ENCODE data around the gene SLC17A4. TPM values are rescaled to one million over a fixed set of nuclear protein-coding genes. Genes with fewer than 3 reads are reported as not detected.

The SLC17A4 gene
- total RNA-seq, 1 experiment from 2014 or later: not detected

GRCh38 chr6:25745836-25746235 lies 8.7 kb upstream of the SLC17A4 start:
- no peaks in the 10 kb centered on the region for H3F3A ChIP-seq (ENCODE audit: low read length, unreplicated experiment)
- no TSS peak for BruUV-seq (replicated peaks)
- H3K36me3 ChIP-seq (ENCODE audit: low read depth, low read length): no peaks in the 10 kb centered on the region
- no peaks in the 10 kb centered on the region for H4K20me1 ChIP-seq (ENCODE audit: low read length)
- CTCF ChIA-PET: interaction anchor here (0.5 kb wide), 1 partner anchor 51 kb away, joined by 3 read pairs; no protein-coding TSS in a partner anchor
- H3K4me2 ChIP-seq (ENCODE audit: low read length): no peak overlapping the region
- H3K4me3 ChIP-seq (ENCODE audit: low read length): no peak overlapping the region
- intact Hi-C loops (cut with micrococcal nuclease): no loop called here
- no peaks in the 10 kb centered on the region for H3K79me2 ChIP-seq (ENCODE audit: low read length)
- H2AFZ ChIP-seq (ENCODE audit: low read length): no peak overlapping the region
- DNase-seq: no peak
- ATAC-seq: no peak
- POLR2A ChIA-PET (ENCODE audit: unreplicated experiment): no interaction called here
- no peaks in the 10 kb centered on the region for H3K9me3 ChIP-seq (ENCODE audit: low read length)
- peaks cover 14% of the 10 kb centered on the region for H3K27me3 ChIP-seq (ENCODE audit: low read length)
- no peaks in the 10 kb centered on the region for H3K9me2 ChIP-seq (replicated peaks; ENCODE audit: low read length)
- no peak overlapping the region for H3K27ac ChIP-seq (ENCODE audit: low read length)
- H3K4me1 ChIP-seq (ENCODE audit: insufficient read depth, low read length): no peaks in the 10 kb centered on the region
- TF ChIP-seq EZH2phosphoT487 (IDR thresholded peaks at IDR 0.05; ENCODE audit: borderline replicate concordance, low read length) (no peak), CTCF (conservative IDR thresholded peaks at IDR 0.05; ENCODE audit: low read depth, low read length) (no peak), EZH2 (IDR thresholded peaks at IDR 0.05; ENCODE audit: low read length, unreplicated experiment) (no peak)
- no peak overlapping the region for H3K9ac ChIP-seq (ENCODE audit: low read length)

- TF ChIP-seq EZH2phosphoT487 (IDR thresholded peaks at IDR 0.05; ENCODE audit: borderline replicate concordance, low read length) (no peak), CTCF (conservative IDR thresholded peaks at IDR 0.05; ENCODE audit: low read depth, low read length) (peak; percentile 37; the same call in 1 of the 2 replicates), EZH2 (IDR thresholded peaks at IDR 0.05; ENCODE audit: low read length, unreplicated experiment) (no peak)
- Histone ChIP-seq H2AFZ (ENCODE audit: low read length) (no peak overlapping the region), H3K79me2 (ENCODE audit: low read length) (no peaks in the 10 kb centered on the region), H3K4me2 (ENCODE audit: low read length) (no peak overlapping the region), H3K27me3 (ENCODE audit: low read length) (peaks cover 14% of the 10 kb centered on the region), H3K9me2 (replicated peaks; ENCODE audit: low read length) (no peaks in the 10 kb centered on the region), H3K9ac (ENCODE audit: low read length) (no peak overlapping the region), H3K9me3 (ENCODE audit: low read length) (no peaks in the 10 kb centered on the region), H3K36me3 (ENCODE audit: low read depth, low read length) (no peaks in the 10 kb centered on the region), H3F3A (ENCODE audit: low read length, unreplicated experiment) (no peaks in the 10 kb centered on the region), H4K20me1 (ENCODE audit: low read length) (no peaks in the 10 kb centered on the region), H3K4me3 (ENCODE audit: low read length) (no peak overlapping the region), H3K27ac (ENCODE audit: low read length) (no peak overlapping the region), H3K4me1 (ENCODE audit: insufficient read depth, low read length) (no peaks in the 10 kb centered on the region)
- no peak for DNase-seq
- CTCF ChIA-PET: no interaction called here
- BruUV-seq (replicated peaks): no TSS peak
- ATAC-seq: no peak
- POLR2A ChIA-PET (ENCODE audit: unreplicated experiment): no interaction called here
- intact Hi-C loops (cut with micrococcal nuclease): no loop called here
These were observed 7.6 kb upstream of the SLC17A4 start for GRCh38 chr6:25746968-25747367.

- Histone ChIP-seq H3K36me3 (ENCODE audit: low read depth, low read length) (no peaks in the 10 kb centered on the region), H2AFZ (ENCODE audit: low read length) (no peak overlapping the region), H3K4me1 (ENCODE audit: insufficient read depth, low read length) (no peaks in the 10 kb centered on the region), H3K27ac (ENCODE audit: low read length) (no peak overlapping the region), H3K4me3 (ENCODE audit: low read length) (no peak overlapping the region), H4K20me1 (ENCODE audit: low read length) (no peaks in the 10 kb centered on the region), H3K9me3 (ENCODE audit: low read length) (no peaks in the 10 kb centered on the region), H3K79me2 (ENCODE audit: low read length) (no peaks in the 10 kb centered on the region), H3K9ac (ENCODE audit: low read length) (no peak overlapping the region), H3F3A (ENCODE audit: low read length, unreplicated experiment) (no peaks in the 10 kb centered on the region), H3K27me3 (ENCODE audit: low read length) (peaks cover 14% of the 10 kb centered on the region), H3K9me2 (replicated peaks; ENCODE audit: low read length) (no peaks in the 10 kb centered on the region), H3K4me2 (ENCODE audit: low read length) (no peak overlapping the region)
- intact Hi-C loops (cut with micrococcal nuclease): no loop called here
- no TSS peak for BruUV-seq (replicated peaks)
- no peak for DNase-seq
- POLR2A ChIA-PET (ENCODE audit: unreplicated experiment): no interaction called here
- ATAC-seq: no peak
- TF ChIP-seq EZH2 (IDR thresholded peaks at IDR 0.05; ENCODE audit: low read length, unreplicated experiment) (no peak), CTCF (conservative IDR thresholded peaks at IDR 0.05; ENCODE audit: low read depth, low read length) (no peak), EZH2phosphoT487 (IDR thresholded peaks at IDR 0.05; ENCODE audit: borderline replicate concordance, low read length) (no peak)
- CTCF ChIA-PET: no interaction called here
These were observed 7.1 kb upstream of the SLC17A4 start for GRCh38 chr6:25747477-25747876.

Data from PC-3 (cell line).